HepG2 (cell line): Measurements from ENCODE around the gene SQSTM1. TPM values are rescaled to one million over a fixed set of nuclear protein-coding genes. Genes with fewer than 3 reads are reported as not detected.

ENCODE experiments used
- AGO1 ChIP-seq: fragments of 200-400 bp; formaldehyde crosslinking; IDR thresholded peaks from 2 replicates; pipeline ENCODE4 v1.6.1; 2017; ENCODE audit warnings: mild to moderate bottlenecking, low read depth, low read length, moderate library complexity; ENCODE audit not compliant: poor library complexity, severe bottlenecking
- ATM ChIP-seq: fragments of 450-650 bp; IDR thresholded peaks from 2 replicates; pipeline ENCODE4 v1.7.1; 2017; ENCODE audit warnings: mild to moderate bottlenecking, borderline replicate concordance
- BRCA1 ChIP-seq: sonication (generic); formaldehyde crosslinking; IDR thresholded peaks from 2 replicates; pipeline ENCODE4 v1.4.0; 2020; ENCODE audit warnings: missing genetic modification reagents
- EZH2 ChIP-seq: conservative IDR thresholded peaks from 2 replicates; pipeline ENCODE4 v1.6.1; 2012; ENCODE audit warnings: mild to moderate bottlenecking, low read depth, low read length, moderate library complexity
- HIC2 ChIP-seq: sonication (generic); formaldehyde crosslinking; IDR thresholded peaks from 2 replicates; pipeline ENCODE4 v1.9.0; 2022; ENCODE audit warnings: low read depth, missing genetic modification reagents
- HOXA7 ChIP-seq: sonication (generic); formaldehyde crosslinking; IDR thresholded peaks from 2 replicates; pipeline ENCODE4 v1.8.1; 2022; ENCODE audit warnings: mild to moderate bottlenecking, missing genetic modification reagents, moderate library complexity
- IRF9 ChIP-seq: sonication (generic); formaldehyde crosslinking; IDR thresholded peaks from 2 replicates; pipeline ENCODE4 v1.8.0; 2022; ENCODE audit warnings: missing genetic modification reagents, mild to moderate bottlenecking, borderline replicate concordance
- KDM4B ChIP-seq: sonication (generic); formaldehyde crosslinking; IDR thresholded peaks from 2 replicates; pipeline ENCODE4 v1.4.0; 2020; ENCODE audit warnings: missing genetic modification reagents
- MYNN ChIP-seq: sonication (generic); formaldehyde crosslinking; IDR thresholded peaks from 2 replicates; pipeline ENCODE4 v1.4.0; 2020; ENCODE audit warnings: mild to moderate bottlenecking, low read depth, missing genetic modification reagents
- NCOR1 ChIP-seq: fragments of 200-600 bp; sonication (generic); IDR thresholded peaks from 2 replicates; pipeline ENCODE4 v1.7.0; 2017; ENCODE audit warnings: antibody characterized with exemption, low read length, borderline replicate concordance
- NR2C2 ChIP-seq: sonication (generic); formaldehyde crosslinking; IDR thresholded peaks from 2 replicates; pipeline ENCODE4 v1.4.0; 2020; ENCODE audit warnings: missing genetic modification reagents, mild to moderate bottlenecking, moderate library complexity, borderline replicate concordance
- ONECUT2 ChIP-seq: sonication (generic); formaldehyde crosslinking; IDR thresholded peaks from 2 replicates; pipeline ENCODE4 v1.4.0; 2020; ENCODE audit warnings: missing genetic modification reagents
- POLR2AphosphoS2 ChIP-seq: IDR thresholded peaks from 2 replicates; pipeline ENCODE4 v1.6.1; 2011; ENCODE audit warnings: low read depth, low read length, improper control_type of control experiment
- SMC3 ChIP-seq: IDR thresholded peaks from 2 replicates; pipeline ENCODE4 v1.6.1; 2011; ENCODE audit warnings: low read length, improper control_type of control experiment
- TFDP1 ChIP-seq: IDR thresholded peaks from 2 replicates; pipeline ENCODE4 v1.6.1; 2016; ENCODE audit warnings: missing compliant biosample characterization, missing genetic modification reagents, borderline replicate concordance
- XBP1 ChIP-seq: sonication (generic); formaldehyde crosslinking; IDR thresholded peaks from 2 replicates; pipeline ENCODE4 v1.5.0; 2020; ENCODE audit warnings: missing genetic modification reagents
- ZBTB38 ChIP-seq: sonication (generic); formaldehyde crosslinking; IDR thresholded peaks from 2 replicates; pipeline ENCODE4 v1.5.1; 2020; ENCODE audit warnings: mild to moderate bottlenecking, missing genetic modification reagents
- ZNF234 ChIP-seq: sonication (generic); formaldehyde crosslinking; conservative IDR thresholded peaks from 2 replicates; pipeline ENCODE4 v1.5.1; 2020; ENCODE audit warnings: mild to moderate bottlenecking, missing genetic modification reagents
- ZNF335 ChIP-seq: sonication (generic); formaldehyde crosslinking; IDR thresholded peaks from 2 replicates; pipeline ENCODE4 v1.4.0; 2020; ENCODE audit warnings: missing genetic modification reagents
- ZNF337 ChIP-seq: sonication (generic); formaldehyde crosslinking; IDR thresholded peaks from 2 replicates; pipeline ENCODE4 v1.5.1; 2020; ENCODE audit warnings: missing genetic modification reagents, low read depth, mild to moderate bottlenecking, borderline replicate concordance
- ZNF672 ChIP-seq: sonication (generic); formaldehyde crosslinking; IDR thresholded peaks from 2 replicates; pipeline ENCODE4 v1.8.1; 2022; ENCODE audit warnings: missing genetic modification reagents
- ZNF781 ChIP-seq: sonication (generic); formaldehyde crosslinking; IDR thresholded peaks from 2 replicates; pipeline ENCODE4 v1.5.1; 2020; ENCODE audit warnings: borderline replicate concordance, mild to moderate bottlenecking, missing genetic modification reagents; ENCODE audit errors: not compliant biosample characterization
- ZNF788 ChIP-seq: sonication (generic); formaldehyde crosslinking; IDR thresholded peaks from 2 replicates; pipeline ENCODE4 v1.5.0; 2020; ENCODE audit warnings: mild to moderate bottlenecking, missing genetic modification reagents, borderline replicate concordance
- ZNF850 ChIP-seq: sonication (generic); formaldehyde crosslinking; conservative IDR thresholded peaks from 2 replicates; pipeline ENCODE4 v1.9.0; 2021; ENCODE audit warnings: mild to moderate bottlenecking, missing genetic modification reagents
- polyA plus RNA-seq, 8 experiments: library from polyadenylated mRNA; depleted of rRNA in 3 of 8; stranded (reverse) in 7 of 8; unstranded in 1 of 8; fragments of >200 nt; fragmentation: Illumina TruSeq in 4 of 8; extraction: Trizol in 4 of 8; gene quantifications; 2 replicates each; pipeline versions ENCODE4 v1.2.1 to v1.2.3, GENCODE V29; 2011 to 2016; ENCODE audit warnings: low read depth in 4 of 8, missing spikeins in 1 of 8, mixed read lengths in 1 of 8; ENCODE audit not compliant: insufficient read depth in 1 of 8
- total RNA-seq, 5 experiments: library from RNA; depleted of rRNA; stranded (reverse); fragments of >200 nt; fragmentation: Illumina TruSeq; extraction: Trizol; gene quantifications; 2 replicates each; pipeline ENCODE4 v1.2.3, GENCODE V29; 2016; ENCODE audit warnings: low read depth in 1 of 5

Gene SQSTM1
- total and polyA plus RNA-seq, 2 of the 13 experiments (the other 11 are each of a cell fraction or from before 2014, with no cell fraction given), result 90.9 to 160 TPM

GRCh38 chr5:179858586-179859427 lies 38.1 kb downstream of the SQSTM1 start, which contains the start of gene MRNIP (continued):
- TF ChIP-seq ZNF788 (CRISPR knock-in tag), result peak; percentile 73; the same call in 1 of the 2 replicates
- TF ChIP-seq ZNF234 (CRISPR knock-in tag), result no peak
- TF ChIP-seq ATM, result no peak
- TF ChIP-seq TFDP1 (CRISPR knock-in tag), result peak; percentile 81; the same call in 1 of the 2 replicates
- TF ChIP-seq IRF9, result peak; percentile 95; the same call in 1 of the 2 replicates
- peak; percentile 96 for TF ChIP-seq NR2C2 (CRISPR knock-in tag)
- peak; percentile 83 for TF ChIP-seq ZNF781 (CRISPR knock-in tag)
- no peak for TF ChIP-seq ONECUT2
- no peak for TF ChIP-seq XBP1 (CRISPR knock-in tag)
- 0 out of 2 replicates have a peak, but pooled peaks have one; percentile 29 for TF ChIP-seq ZNF337
- TF ChIP-seq POLR2AphosphoS2, result no peak
- peak; percentile 89 for TF ChIP-seq ZBTB38 (CRISPR knock-in tag)
- TF ChIP-seq ZNF335, result 0 out of 2 replicates have a peak, but pooled peaks have one; percentile 42
- peak; percentile 28 for TF ChIP-seq AGO1
- no peak for TF ChIP-seq SMC3
- no peak for TF ChIP-seq HOXA7 (CRISPR knock-in tag)
- TF ChIP-seq EZH2, result no peak
- TF ChIP-seq NCOR1, result peak; percentile 31; the same call in 1 of the 2 replicates
- 0 out of 2 replicates have a peak, but pooled peaks have one; percentile 72 for TF ChIP-seq ZNF672 (CRISPR knock-in tag)
- no peak for TF ChIP-seq MYNN (CRISPR knock-in tag)
- peak; percentile 17; the same call in 1 of the 2 replicates for TF ChIP-seq KDM4B
- TF ChIP-seq ZNF850 (CRISPR knock-in tag), result no peak
- no peak for TF ChIP-seq BRCA1
- TF ChIP-seq HIC2, result peak; percentile 51; the same call in 1 of the 2 replicates
